Ramos (cell line): ENCODE results near the gene ISG15.

Source experiments
- in situ Hi-C: fragments of 300-500 bp; cut with MboI; formaldehyde crosslinking; loops from one replicate; pipeline ENCODE4 v1.14.3; 2022; ENCODE audit warnings: low sequenced_read_pairs; ENCODE audit not compliant: unreplicated experiment

The ISG15 gene

DNA sequence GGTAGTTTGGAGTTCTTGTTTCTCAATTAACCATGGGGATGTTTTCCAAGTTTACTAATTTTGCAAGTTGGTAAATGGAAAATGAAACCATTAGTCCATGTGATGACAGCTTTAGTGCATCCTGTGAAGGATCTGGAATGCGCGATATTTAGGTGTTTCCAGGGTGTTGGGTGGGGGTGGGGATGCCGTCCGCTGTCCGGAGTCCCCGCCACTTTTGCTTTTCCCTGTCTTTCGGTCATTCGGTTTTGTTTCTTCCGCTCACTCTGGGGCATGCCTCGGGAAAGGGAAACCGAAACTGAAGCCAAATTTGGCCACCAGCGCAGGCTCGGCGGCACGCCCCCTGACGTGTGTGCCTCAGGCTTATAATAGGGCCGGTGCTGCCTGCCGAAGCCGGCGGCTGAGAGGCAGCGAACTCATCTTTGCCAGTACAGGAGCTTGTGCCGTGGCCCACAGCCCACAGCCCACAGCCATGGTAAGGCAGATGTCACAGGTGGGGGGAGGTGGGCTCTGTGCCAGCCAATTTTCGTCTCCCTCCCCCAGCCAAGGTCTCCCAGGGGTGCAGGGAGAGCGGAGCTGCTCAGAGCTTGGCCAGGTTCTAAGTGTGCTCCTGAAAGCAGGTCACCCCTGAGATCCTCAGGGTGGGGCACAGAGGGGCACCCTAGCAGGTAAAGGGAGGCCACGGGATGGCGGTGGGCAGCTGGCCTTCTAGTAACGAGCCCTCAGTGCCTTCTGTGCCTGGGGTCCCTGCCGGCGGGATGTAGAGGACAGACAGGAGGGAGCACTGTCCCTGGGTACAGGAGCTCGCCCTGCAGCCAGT lies at the start of gene ISG15:
ISG15 (plus strand) TSS at position 393 of the 817 bp plus-strand sequence; CDS start at position 470, 77 bp downstream.
- in situ Hi-C loops: no loop called here

GRCh38 chr1:963746-964525 lies 49.4 kb upstream of the ISG15 start:
- in situ Hi-C loops: no loop called here

- in situ Hi-C loops: no loop called here
These were observed 48.4 kb upstream of the ISG15 start for GRCh38 chr1:964691-965525.

DNA sequence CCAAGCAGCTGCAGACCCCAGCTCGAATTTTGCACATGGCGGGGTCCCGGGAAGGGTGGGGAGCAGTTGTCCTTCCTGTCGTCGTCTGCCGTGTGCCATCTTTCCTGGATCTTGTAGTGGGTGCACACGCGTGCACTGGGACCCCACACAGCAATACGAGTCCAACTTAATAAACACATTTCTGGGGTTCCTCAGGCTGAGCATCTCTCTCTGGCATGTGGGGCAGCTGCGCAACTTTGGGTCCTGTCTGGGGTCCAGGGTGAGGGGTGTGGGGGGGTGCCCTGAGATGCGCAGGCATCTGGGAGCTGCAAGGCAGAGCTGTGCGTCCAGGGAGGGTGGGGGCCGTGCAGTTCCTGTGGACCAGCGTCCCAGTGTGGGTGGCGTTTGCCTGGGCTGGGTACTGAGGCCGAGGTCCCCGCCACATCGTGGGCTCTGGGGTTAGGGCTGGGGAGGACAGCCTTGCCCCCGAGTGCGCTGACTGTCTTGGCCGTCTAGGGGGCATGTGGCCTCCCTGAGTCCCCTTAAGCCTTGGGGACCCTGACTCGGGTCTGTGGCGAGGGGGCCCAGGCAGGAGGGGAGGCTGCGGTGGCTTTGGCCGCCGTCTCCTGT lies 47.7 kb upstream of the ISG15 start:
- in situ Hi-C loops: no loop called here

DNA sequence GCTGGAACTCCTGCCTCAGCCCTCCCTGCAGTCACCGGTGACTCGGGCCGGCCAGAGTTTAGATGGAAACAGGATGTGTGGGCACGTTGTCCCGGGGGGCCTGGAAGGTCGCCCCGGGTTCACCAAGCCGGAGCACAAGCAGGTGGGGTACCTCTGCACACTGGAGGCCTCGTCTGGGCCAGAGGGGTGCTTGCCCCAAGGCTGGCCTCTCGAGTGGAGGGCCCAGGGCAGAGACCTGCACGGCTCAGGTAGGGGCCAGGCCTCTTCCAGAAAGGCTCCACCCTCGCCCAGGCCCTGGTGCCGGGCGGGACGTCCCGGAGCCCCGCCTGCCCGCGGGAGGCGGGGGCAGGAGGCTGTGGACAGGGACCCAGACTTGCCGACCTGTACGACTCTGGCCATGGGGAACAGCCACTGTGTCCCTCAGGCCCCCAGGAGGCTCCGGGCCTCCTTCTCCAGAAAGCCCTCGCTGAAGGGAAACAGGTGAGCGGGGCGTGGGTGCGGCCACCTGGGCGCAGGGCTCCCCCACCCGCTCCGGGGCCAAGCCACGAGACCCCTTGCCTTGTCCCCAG lies 47.1 kb upstream of the ISG15 start, which contains the start of gene PLEKHN1:
PLEKHN1 (plus strand) TSS at position 348 of the 569 bp plus-strand sequence; CDS start at position 398, 50 bp downstream.
- in situ Hi-C loops: no loop called here

- in situ Hi-C loops: no loop called here
These were observed 46.5 kb upstream of the ISG15 start for GRCh38 chr1:966704-967300.

- in situ Hi-C loops: no loop called here
These were observed 45.6 kb upstream of the ISG15 start for GRCh38 chr1:967466-968343.

DNA sequence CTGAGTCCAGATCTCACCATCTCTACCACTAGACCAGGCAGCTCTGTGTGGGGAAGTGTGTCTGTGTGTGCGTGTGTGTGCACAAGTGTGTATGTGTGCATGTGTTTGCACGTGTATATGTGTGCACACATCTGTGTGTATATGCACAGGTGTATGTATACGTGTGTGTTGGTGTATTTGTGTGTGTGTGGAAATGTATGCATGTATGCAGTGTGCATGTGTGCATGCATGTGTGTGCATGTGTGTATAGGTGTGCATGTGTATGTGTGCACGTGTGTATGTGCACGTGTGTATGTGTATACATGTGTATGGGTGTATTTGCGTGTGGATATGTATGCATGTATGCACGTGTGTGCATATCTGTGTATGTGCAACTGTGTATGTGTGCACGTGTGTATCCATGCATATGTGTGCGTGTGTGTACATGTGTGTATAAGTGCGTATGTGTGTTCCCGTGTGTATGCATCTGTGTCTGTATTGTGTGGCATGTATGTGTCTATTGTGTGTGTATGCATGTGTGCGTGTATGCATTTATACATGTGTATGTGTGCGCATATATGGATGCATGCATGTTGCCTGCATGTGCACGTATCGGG lies 43.9 kb upstream of the ISG15 start:
- in situ Hi-C loops: no loop called here

DNA sequence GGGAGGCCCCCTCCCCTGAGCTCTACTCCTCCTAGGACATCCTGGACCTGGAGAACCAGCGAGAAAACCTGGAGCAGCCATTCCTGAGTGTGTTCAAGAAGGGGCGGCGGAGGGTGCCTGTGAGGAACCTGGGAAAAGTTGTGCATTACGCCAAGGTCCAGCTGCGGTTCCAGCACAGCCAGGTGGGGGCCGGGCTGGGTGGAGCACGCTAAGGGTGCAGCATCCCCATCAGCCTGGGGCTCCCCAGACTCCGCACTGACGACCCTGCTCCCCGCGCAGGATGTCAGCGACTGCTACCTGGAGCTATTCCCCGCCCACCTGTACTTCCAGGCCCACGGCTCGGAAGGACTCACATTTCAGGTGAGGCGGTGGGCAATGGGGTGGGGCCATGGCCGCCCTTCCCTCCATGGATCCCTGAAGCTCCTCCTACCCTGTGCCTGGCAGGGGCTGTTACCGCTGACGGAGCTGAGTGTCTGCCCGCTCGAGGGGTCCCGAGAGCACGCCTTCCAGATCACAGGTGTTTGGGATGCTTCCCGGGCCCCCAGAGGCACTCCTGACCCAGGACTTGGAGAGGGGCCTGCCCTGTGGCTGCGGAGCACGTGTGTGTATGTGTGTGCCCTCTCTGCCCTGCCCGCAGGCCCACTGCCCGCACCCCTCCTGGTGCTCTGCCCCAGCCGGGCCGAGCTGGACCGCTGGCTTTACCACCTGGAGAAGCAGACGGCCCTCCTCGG lies 42.9 kb upstream of the ISG15 start:
- in situ Hi-C loops: no loop called here

GRCh38 chr1:970973-971730 lies 42.1 kb upstream of the ISG15 start:
- in situ Hi-C loops: no loop called here

DNA sequence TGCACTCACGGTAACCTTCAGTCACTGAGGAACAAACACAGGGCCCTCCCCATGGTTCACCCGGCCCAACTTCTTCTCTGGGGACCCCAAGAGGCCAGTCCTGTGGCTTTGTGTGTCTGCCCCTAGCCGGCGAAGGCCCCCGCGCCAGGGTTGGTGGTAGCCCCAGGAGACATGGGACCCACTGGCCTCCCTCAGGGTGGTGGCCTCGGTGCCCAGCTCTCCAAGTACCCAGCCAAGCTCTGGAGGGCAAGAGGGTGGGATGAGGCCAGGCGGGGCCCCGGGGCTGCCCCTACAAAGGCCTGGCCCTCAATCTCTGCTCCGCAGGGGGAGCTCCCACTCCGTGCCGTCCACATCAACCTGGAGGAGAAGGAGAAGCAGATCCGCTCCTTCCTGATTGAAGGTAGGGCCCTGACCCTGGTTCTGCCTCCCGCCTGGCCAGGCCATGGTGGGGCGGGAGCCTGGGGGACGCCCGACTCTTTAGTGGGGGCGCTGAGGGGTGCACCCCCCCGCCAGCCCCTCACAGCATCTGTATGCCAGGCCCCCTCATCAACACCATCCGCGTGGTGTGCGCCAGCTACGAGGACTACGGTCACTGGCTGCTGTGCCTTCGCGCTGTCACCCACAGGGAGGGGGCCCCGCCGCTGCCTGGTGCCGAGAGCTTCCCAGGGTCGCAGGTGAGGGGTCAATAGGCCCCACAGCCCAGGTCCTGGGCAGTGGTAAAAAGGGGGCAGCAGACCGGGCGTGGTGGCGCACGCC lies 41.4 kb upstream of the ISG15 start:
- in situ Hi-C loops: no loop called here

DNA sequence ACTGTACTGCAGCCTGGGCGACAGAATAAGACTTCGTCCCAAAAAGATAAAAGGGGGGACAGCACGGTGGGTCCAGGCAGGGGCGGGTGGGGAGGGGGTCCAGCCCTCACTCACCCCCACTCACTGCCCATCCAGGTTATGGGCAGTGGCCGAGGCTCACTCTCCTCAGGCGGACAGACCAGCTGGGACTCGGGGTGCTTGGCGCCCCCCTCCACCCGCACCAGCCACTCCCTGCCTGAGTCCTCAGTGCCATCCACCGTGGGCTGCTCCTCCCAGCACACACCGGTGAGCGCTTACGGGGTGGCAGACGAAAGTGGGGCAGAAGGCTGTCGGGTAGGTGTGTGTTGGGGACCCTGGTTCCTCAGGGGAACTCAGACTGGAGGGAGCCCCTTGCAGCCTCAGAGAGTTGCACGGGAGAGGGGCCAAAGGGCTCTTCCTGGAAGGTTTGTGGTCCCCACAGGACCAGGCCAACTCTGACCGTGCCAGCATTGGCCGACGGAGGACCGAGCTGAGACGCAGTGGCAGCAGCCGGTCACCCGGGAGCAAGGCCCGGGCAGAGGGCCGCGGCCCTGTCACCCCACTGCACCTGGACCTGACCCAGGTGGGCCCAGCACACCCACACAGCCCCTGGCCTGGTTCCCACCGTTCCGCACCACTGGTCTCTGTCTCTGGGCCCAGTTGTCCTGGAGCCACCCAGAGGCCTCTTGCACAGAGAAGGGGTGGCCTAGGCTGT lies 40.4 kb upstream of the ISG15 start:
- in situ Hi-C loops: no loop called here

DNA sequence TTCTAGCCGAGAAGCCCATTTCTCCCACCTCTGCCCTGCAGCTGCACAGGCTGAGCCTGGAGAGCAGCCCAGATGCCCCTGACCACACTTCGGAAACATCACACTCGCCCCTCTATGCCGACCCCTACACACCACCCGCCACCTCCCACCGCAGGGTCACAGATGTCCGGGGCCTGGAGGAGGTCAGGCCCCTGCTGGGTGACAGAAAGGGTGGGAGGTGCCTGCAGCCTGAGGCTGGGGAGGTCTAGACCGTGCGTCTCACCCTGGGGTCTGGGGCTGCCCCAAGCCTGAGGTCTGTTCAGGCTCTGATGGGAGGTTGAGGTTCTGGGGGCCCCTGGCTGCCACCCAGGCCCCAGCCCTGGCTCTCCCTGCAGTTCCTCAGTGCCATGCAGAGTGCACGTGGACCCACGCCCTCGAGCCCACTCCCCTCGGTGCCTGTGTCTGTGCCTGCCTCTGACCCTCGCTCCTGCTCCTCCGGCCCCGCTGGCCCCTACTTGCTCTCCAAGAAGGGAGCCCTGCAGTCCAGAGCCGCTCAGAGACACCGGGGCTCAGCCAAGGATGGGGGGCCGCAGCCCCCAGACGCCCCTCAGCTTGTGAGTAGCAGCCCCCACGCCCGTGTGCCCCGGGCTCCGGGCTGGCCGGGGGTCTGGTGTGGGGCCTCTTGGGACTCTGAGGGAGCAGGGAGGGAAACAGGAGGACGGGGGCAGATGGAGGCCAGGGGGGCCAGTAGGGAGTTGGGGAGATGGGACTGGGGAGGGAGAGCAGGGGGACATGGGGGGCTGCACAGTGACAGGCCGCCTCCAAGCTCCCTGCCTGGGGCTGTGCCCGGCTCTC lies 39.6 kb upstream of the ISG15 start:
- in situ Hi-C loops: no loop called here

DNA sequence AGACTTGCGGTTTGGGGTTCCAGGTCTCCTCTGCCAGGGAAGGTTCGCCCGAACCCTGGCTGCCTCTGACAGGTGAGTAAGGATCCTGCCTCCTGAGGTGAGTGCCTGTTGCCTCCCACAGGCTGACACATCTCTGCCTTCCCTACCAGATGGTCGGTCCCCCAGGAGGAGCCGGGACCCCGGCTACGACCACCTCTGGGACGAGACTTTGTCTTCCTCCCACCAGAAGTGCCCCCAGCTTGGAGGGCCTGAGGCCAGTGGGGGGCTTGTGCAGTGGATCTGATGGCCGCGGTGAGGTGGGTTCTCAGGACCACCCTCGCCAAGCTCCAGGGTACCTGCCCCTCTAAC lies 39.0 kb upstream of the ISG15 start:
- in situ Hi-C loops: no loop called here
